NK-92 treated with Interleukin-12 subunit alpha and Interleukin-12 subunit beta, amount 100 ng/mL, for 24 hours (cell line): Measurements from ENCODE around the gene FTSJ3.
"Not testable (repeated sequence)": the region's sequence is repeated elsewhere in the genome, so short reads cannot be mapped to it uniquely, and the experiment has no call there.

Source experiments
- DNase-seq: peaks from one replicate; lab custom pipeline; 2025; lab: John Stamatoyannopoulos, UW

The FTSJ3 gene

DNA sequence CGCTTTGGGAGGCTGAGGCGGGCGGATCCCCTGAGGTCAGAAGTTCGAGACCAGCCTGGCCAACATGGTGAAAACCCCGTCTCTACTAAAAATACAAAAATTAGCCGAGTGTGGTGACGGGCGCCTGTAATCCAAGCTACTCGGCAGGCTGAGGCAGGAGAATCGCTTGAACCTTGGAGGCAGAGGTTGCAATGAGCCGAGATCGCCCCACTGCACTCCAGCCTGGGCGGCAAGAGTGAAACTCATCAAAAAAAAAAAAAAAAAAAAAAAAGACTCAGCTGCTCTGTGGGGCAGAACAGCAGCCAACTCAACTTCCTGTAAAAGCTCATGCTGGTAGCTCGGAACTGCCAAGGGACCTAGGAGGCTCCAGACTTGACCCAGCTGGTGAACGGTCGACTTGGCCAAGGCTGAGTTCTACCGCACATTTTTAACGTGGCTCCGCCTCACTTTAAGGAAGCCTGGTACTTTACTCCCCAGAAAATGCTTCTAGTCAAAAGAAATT lies 16.0 kb upstream of the FTSJ3 start:
- DNase-seq, result not testable (repeated sequence)

DNA sequence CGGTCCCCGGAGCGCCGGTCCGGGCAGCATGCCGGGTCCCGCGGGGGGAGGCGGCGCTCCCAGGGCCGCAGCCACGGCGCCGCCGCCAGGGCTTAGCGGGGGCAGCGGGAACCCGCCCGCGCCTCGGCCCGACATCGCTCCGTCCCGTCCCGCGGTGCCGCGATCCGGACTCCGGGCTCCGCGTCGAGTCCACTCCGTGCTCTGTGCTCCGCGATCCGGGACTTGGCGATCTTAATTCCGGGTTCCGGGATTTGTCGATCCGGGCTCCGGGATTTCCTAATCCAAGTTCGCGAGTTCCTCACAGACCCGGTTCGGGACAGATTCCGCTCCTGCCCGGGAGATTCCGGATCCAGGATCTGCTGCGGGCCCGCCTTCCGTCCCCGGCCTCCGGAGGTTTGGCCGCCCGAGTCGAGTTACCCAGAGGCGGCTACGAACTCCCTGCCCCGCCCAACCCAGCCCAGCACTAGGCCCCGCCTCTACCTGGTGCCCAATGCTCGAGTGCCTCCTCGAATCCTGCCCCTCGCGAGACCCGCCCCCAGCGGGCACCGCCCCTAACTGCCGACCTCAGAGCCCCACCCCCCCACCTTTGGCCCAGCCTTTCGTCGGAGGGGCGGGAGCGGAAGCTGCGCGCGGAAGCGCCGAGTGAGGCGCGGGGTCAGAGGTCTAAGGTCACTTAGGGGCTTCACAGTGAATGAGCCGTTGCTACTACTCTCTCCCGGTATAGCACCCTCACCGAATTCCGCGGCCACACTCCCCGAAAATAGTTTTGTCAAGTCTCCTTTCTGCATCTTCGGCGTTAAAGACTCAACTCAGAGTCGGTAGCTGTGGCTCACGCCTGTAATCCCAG lies 15.3 kb upstream of the FTSJ3 start, which contains the start of gene SMARCD2:
TSS of gene SMARCD2 (minus strand) at position 146 of the 847 bp plus-strand sequence. CDS start at position 135, 11 bp downstream.
- DNase-seq, result peak; percentile 98

DNA sequence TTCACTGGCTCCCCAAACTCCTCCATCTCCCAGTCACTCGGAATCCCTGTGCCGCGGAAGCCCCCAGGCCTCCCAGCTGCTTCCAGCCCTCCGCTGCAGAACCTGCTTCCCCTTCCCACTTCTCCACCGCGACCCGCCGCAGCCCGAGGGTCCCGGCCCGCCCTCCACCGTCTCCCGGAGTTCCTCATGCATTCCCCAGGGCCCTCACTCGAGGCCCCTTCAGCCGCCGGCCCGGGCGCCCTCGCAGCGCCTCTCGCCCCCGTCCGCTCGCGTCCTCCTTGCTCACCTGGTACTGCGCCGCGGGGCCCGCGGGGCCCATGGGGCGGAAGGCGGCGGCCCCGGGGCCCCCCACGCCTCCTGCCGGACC lies 14.7 kb upstream of the FTSJ3 start:
- no peak for DNase-seq

DNA sequence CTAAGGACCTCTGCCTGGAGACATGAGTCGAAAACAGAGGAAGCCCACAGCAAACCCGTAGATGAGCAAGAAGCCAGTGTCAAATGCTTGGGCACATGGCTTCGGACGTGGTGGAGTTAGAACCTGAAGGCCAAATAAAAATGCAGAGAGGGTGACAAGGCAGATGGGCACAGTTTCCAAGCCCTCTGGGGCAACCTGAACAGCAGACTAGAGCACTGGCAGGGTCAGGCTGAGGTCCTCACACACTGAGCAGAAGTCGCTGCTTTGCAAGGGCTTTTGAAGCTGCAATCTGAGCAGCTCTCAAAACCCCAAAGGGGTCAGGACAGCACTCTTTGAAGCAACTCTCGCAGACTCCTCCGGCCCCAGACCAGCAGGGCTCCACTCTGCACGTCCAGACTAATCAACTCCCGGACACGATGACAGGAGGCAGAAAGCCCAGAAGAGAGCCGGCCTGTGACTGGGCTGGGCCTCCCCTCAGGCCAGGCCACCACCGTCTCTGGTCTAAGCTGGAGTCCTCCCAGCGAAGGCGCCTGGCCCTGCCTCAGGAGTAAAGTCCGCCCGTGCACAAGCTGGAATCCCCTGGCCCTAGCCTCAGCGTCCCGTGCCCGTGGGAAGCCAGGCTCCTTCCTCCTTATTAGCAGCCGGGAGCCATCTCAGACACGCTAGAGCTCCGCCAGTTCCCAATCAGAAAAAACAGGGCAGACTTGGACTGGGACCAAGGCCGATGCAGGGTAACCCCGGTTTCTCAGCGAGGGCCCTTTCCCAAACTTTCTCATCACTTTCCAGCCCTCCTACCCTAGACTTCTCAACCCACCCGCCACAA lies 14.1 kb upstream of the FTSJ3 start:
- no peak for DNase-seq

DNA sequence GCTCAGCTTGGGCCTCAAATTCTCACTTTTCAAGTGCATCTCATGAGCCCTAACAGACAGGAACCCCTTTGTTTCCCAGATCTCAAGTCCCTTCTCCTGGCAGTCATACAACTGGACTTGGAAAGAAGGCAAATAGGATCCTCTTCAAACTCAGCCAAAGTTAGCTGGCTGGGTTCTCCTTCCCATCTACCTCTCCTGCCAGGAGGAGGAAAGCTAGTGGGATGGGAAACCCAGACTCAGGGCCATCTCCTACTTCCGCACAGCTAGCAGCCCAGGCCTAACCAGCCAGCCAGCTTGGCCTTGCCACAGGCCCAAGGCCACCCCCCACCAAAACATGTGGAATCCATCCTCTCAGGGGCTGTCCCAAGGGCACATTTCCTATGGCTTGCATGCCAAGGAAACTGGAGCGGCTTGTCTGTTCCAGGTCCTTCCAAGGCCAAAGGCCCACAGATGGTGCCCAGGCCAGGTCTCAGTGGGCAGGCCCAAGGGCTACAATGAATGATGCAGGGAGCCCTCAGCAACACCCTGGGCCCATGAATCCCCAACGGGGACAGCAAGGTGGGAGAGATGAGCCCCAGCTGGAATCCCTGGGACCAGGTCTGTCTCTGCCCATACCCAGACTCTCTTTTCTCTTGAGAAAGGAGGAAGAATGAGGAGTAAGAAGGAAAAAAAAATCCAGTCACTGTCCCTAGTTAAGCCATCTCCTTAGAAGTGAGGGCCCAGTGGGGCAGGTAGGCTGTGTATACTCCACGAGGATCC lies 13.3 kb upstream of the FTSJ3 start:
- no peak for DNase-seq

DNA sequence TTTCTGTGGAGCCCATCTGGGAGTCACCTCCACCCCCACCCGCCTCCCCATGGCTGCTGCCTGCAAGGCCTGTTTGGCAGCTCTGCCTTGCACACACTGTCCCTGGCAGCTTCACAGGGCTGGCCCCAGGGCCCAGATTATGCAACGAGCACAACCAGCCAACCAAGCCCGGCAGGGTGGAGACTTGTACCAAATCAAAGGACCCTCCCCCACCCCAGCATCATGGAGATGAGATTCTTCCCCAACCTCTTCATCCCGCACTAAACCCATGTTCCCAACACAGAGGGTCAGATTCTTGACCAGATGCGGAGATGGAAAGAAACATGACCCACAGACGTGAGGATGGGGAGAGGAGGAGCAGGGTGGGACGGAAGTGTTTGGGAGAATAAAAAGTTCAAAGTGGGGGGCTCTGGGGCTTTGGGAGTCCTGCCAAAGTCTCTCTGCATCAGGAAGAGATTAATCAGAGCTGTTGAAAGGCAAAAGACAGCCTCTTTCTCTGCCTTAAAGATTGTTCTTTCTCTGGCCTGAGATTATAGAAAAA lies 11.2 kb upstream of the FTSJ3 start:
- no peak for DNase-seq

DNA sequence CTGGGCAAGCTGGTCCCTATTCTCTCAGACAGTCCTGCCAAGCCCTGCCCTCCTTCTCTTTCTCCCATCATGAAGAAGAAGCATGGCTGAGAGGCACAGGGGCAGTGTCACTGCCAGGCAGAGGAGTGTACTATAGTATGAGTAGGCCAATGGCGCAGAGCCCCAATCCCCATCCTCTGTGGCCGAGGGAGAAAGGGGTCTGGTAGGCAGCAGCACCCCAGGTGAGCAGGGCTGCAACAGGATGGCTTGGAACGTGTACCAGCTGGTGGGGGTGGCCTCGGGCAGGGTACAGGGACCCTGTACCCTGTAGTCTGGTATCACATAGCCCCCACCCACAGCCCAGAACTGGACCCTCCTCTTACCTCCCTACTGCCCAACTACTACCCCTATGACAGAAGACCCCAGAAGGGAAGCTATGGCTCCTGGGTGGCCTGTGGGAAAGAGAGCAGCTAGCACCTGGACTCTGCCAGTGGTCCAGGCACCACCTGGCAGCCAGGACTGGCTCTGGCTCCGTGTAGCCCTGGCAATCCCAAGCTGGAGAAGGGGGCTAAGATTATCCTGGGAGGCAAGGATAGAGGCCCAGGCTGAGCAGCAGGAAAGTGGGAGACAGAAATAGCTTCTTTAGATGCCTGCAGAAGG lies 10.6 kb upstream of the FTSJ3 start:
- no peak for DNase-seq

DNA sequence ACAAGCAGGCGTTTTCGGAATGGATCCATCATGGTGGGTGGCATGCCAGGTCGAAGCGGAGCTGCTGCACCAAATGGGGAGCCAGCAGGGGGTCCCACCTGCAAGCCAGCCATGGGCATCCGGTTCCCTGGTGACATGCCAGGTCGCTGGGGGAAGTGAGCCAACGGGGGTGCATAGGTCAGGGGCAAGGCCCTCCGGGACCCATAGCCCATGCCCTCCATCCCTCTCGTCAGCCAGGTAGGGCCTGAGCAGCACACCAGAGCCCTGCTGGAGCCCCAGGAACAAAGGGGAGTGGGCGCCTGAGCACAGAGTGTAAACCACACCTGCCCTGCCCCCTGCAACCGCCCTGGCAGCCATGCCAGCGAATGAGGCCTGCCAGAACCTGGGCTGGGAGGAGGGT lies 10.0 kb upstream of the FTSJ3 start:
- no peak for DNase-seq

DNA sequence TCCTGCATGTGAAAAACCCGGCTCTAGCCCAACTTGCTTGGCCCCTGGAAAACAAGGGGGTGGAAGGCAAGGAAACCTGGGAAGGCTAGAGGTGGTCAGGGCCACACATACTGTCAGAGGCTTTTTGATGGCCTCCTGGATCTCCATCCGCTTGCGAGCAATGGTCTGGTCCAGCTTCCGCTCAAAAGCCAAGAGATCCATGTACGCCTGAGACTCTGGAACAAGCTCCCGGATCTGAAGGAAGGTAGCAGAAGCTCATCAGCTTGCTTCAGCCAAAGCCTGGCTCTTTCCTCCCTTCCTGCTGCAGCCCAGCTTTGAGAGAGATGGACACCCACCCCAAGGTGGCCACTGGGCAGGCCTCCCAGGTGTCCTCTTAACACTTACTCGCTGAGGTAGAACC lies 9.3 kb upstream of the FTSJ3 start:
- DNase-seq, result no peak

DNA sequence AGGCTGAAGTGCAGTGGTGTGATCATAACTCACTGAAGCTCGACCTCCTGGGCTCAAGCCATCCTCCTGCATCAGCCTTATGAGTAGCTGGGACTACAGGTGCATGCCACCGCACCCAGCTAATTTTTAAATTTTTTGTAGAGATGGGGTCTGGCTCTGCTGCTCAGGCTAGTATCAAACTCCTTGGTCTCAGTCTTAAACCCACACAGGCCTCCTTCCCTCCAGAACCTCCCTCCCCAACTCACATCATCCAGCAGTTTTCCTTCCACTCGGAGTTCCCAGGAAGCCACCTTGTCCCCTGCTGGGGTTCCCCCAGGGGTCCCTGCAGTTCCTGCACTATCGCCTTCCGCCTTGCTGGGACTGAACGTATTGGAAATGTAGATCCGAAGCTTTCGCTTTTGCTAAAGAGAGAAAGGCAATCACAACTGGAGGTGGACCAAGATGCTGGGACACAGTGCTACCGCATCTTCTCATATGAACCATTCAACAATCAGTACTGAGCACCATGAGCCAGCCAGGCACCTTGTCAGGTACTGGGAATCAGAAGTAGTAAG lies 7.8 kb upstream of the FTSJ3 start:
- no peak for DNase-seq

DNA sequence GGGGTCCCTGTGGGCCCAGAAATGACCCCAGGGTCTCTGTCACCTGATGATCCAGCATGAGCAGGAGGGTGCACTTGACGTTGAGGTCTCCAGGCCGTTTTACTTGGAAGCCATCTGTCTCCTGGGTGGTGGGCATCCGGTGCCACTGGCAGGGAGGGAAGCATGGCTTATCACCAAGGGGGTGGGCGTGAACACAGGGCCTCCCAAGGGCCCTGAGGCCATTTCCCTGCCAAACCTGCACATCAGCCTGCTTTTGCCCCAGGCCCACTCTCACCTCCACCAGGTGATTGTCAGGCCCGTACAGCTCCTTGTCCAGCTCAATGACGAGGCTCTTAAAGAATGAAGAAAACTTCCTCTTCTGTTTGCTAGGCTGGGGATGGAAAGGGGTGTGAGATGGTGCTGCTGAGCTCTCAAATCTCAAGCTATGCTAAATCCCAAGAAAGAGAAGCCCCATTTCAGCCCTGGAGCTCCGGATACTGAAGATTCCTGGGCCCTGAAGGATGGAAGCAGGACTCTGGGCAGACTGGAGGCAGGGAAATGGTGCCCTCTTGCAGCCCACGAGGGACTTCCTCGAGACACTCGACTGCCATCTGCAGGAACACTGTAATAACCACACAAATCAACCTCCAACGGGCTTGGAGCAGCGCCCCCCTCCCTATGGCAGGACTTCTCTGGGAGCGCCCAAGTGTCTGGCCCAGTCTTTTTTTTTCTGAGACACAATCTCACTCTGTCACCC lies 7.1 kb upstream of the FTSJ3 start:
- DNase-seq, result no peak

DNA sequence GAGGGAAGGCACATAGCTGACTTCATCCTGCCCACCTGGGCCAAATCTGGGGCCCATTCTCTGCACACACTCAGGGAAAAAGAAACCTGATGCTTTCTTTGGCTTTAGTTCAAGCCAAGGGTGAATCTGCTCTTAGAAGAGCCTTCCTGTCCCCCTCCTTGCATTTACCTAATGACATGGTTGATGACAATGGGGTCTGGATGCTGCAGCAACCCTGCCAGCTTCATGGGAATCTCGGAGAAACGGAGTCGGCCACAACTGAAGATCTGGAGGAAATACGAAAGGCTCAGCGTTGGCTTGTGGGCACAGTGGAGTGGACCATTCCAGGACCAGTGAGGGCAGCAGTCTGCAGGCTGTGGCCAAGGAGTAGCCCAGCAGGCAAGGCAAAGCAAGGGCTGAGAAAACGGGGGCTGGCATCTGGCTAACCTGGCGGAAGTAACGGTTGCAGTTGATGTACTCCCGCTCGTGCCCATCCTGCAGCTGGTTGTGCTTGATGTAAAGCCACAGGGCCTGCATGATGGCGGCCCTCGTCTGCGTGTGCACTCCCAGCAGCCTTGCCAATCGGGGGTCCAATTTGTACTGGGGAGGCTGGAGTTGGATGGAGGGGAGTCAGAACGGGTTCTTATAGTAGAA lies 6.4 kb upstream of the FTSJ3 start:
- no peak for DNase-seq

DNA sequence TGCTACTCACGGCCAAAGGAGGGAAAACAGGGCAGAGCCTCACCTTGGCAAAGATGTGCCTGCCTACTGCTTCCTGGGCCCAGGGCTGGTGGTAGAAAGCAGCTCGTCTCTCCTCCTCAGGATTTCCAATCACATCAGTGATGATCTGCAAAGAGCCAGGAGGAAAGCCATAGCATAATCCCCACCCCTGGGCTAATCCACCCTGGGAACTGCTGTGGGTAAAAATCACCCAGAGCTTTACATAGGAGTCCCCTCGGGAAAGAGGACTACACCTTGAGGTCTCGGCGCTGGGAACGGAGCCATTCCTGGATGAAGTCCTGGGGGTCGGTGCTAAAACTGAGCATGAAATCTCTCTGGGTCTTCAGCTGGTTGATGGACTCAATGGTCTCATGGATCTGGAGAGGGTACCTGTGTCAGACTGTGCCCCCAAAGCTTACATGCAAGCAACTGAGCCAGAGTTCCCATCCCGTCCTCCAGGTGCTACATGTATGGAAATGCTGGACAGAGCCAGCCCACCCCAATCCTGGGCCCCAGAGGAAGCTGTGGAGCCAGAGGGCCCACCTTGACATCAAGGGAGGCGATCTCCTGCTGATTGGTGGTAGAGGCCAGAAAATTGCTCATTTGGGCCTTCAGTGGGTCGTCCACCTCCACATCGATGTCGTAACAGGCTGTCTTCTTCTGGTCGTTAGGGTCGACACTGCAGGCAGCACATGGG lies 5.7 kb upstream of the FTSJ3 start:
- DNase-seq, result no peak

DNA sequence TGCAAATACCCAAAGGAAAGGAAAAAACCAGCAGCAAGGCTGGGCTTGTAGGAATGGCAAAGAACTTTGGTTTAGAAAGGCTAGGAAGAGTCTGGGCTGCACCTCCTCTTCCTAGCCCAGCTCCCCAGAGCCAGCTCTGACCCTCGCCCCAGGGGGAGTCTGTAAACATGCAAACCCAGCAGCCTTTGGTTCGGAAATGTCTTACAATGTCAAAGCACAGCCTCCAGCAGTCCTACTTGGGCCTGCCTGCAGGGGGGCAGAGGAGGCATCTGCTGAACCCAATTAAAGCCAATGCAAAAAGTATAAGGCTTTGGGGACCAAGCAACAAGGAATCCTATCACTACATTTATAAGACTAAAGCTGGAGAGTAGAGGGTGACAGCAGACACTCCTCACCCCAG lies 5.0 kb upstream of the FTSJ3 start:
- no peak for DNase-seq

DNA sequence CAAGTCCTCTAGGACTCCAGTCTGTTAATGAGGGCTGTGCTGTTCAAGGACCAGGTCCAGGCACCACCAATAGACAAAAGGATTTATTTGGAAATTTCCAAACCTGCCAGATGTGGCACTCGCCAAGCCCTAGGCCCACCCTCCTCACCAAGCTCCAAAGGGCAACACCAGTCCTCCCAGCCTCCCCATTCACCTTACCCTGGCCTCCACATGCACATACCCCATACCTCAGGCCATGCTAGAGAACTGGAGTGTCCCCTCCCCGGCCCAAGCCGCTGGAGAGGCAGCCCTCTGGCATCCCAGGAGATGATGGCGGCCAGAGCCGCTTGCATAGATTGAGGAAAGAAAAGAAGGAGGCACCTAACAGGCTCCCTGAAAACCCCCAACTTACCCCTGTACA lies 4.6 kb upstream of the FTSJ3 start:
- DNase-seq, result no peak

DNA sequence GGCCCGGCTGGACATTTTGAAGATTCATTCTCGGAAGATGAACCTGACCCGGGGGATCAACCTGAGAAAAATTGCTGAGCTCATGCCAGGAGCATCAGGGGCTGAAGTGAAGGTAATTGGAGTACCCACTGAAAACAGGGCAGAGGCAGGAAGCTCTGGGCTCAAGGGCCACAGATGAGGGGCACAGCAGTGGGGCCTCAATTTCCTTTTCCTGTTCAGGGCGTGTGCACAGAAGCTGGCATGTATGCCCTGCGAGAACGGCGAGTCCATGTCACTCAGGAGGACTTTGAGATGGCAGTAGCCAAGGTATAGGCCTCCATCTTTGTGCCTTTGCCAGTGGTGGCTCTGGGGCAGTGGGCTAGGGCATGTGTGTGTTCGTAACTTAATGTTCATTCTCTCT lies 4.0 kb upstream of the FTSJ3 start:
- no peak for DNase-seq

DNA sequence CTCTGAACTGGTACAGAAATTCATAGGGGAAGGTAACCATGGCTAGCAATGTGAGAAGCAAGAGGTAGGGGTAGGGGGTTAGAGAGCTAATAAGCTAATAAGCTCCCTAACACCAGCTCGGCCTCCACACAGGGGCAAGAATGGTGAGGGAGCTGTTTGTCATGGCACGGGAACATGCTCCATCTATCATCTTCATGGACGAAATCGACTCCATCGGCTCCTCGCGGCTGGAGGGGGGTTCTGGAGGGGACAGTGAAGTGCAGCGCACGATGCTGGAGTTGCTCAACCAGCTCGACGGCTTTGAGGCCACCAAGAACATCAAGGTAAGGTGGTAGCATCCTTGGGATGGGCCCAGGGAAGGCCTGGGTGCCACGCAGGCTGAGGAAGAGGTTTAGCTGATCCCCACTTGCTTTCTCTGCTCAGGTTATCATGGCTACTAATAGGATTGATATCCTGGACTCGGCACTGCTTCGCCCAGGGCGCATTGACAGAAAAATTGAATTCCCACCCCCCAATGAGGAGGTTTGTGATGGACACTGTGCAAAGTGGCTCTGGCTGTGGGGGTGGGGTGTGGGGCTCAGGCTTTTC lies 3.5 kb upstream of the FTSJ3 start:
- no peak for DNase-seq

DNA sequence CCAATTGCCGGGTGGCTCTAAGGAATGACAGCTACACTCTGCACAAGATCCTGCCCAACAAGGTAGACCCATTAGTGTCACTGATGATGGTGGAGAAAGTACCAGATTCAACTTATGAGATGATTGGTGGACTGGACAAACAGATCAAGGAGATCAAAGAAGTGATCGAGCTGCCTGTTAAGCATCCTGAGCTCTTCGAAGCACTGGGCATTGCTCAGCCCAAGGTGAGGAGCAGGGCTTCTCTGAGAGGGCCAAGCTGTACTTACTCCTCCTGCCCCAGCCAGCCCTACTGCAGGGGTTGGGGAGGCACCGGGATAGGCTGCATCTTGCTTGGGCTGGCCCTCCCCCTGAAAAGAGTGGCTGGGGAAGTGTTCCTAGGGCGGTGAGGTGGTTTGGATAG lies 2.8 kb upstream of the FTSJ3 start:
- DNase-seq, result no peak

DNA sequence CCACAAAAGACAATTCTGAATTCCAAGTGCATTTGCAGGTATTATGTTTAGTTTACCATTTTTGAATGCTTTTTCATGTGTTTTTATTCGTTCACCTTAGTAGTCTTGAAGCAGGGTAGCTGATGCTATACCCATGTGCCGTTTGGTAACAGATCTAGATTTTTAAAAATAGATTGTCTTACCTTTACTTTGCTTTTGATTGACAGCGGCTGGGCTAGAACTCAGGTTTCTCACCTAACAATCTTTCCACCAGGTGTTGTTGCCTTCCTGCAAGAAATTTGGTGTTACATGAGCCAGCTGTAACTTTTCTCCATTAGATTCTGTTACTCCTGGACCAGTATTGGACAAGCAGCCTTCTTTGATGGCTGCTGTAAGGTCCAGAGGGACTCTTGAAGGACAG lies 1.5 kb upstream of the FTSJ3 start:
- DNase-seq, result no peak
